GM12865 (cell line): ENCODE results near the gene SUCO.

Experiments
- DNase-seq: peaks from one replicate; pipeline ENCODE4 v3.0.0; 2010; ENCODE audit warnings: low read depth
- H3K4me3 ChIP-seq: 2 replicates; pipeline ENCODE4 v1.5.1; 2011; ENCODE audit warnings: mild to moderate bottlenecking, low read depth, low read length, control low read depth
- TF ChIP-seq, protein P1 (sequence below): IDR thresholded peaks from 2 replicates; pipeline ENCODE4 v1.5.1; 2011; ENCODE audit warnings: low read length, control low read depth, low read depth, inconsistent platforms; ENCODE audit not compliant: insufficient read depth; ENCODE audit errors: missing control alignments

The SUCO gene

DNA sequence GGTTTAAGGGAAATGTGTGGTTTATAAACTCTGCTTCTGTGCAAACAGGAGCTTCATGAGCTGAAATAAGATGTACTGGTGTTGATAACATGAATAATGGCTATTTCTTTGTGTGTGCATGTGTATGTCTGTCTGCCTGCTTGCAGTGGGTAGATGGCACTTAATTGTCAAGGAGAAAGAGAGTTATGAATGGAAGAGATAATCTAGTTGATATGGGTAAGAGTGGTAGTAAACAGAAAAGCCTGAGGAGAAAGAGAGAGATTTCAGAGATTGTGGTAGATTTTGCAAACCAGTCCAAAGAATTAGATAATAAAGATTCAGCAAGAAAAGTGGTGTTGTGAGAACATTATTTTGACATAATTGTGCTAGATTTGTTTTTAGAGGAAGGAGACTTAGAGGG lies 7.7 kb downstream of the SUCO start:
- no peak for DNase-seq
- no peak overlapping the region for H3K4me3 ChIP-seq
- TF ChIP-seq, protein P1, sequence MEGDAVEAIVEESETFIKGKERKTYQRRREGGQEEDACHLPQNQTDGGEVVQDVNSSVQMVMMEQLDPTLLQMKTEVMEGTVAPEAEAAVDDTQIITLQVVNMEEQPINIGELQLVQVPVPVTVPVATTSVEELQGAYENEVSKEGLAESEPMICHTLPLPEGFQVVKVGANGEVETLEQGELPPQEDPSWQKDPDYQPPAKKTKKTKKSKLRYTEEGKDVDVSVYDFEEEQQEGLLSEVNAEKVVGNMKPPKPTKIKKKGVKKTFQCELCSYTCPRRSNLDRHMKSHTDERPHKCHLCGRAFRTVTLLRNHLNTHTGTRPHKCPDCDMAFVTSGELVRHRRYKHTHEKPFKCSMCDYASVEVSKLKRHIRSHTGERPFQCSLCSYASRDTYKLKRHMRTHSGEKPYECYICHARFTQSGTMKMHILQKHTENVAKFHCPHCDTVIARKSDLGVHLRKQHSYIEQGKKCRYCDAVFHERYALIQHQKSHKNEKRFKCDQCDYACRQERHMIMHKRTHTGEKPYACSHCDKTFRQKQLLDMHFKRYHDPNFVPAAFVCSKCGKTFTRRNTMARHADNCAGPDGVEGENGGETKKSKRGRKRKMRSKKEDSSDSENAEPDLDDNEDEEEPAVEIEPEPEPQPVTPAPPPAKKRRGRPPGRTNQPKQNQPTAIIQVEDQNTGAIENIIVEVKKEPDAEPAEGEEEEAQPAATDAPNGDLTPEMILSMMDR, result no peak

DNA sequence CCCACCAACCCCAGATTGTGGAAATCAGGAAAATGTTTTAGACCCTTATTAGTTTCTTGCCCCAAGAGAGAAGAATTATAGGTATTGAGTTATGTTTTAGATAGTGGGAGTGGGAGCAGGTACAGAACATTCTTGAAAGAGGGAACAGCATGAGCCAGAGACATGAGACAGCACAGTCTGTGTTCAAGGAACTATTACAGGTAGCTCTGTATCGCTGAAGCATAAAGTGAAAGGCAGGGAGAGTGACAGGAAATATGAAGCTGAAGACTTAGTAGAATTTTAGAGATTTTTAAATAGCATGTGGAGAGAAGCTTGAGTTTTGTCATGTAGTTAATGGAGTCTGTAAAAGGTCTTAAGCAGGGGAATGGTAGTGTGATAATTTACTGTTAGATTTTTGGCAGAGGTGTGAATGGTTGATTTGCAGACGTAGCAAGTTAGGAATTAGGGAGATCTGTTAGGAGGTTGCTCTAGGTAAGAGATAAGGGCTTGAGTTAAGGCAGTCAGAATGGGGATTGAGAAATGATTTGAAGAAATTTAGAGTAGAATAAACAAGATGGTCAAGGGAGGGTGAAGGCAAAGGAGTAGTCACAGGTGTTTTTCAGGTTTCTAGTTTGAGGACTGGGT lies 11.6 kb downstream of the SUCO start:
- DNase-seq, result no peak
- TF ChIP-seq, protein P1, result no peak
- no peak overlapping the region for H3K4me3 ChIP-seq

DNA sequence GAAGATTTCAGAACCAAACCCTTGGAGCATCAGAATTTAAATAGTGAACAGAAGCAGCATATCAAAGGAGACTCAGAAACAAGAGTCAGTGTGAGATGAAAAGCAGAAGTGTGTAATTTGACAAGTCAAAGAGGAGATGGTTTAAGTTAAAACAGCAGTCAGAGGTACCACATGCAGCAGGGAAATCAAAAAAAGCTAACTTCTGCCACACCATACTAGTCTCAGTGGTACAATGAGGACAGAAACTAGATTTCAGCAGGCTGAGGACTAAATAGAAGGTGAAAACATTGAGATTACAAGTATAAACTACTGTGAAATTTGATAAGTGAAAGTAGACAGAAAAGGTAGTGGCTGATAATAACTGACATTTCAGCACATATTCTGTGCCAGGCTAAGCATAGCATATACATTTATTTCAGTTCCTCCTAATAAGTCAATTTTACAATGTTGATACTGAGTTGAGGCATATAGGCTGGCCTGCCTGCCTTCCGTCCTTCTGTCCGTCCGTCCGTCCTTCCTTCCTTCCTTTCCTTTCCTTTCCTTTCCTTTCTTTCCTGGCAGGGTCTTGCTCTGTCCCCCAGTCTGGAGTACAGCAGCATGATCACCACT lies 12.6 kb downstream of the SUCO start:
- no peak overlapping the region for H3K4me3 ChIP-seq
- DNase-seq, result peak; percentile 66
- TF ChIP-seq, protein P1, result no peak

DNA sequence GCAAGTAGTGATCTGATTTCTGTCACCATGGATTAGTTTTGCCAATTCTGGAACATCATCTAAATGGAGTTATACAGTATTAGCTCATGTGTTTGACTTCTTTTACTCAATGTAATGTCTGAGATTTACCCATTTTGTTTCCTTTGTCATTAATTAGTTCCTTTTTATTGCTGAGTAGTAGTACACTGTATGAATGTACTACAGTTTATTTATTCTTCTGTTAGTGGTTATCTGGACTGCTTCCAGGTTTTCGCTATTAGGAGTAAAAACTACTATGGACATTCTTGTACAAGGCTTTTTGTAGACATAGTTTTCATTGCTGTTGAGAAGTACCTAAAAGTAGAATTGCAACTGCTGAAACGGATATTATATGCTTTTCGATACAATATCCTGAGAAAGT lies 14.1 kb downstream of the SUCO start:
- no peak overlapping the region for H3K4me3 ChIP-seq
- no peak for DNase-seq
- TF ChIP-seq, protein P1, result no peak

DNA sequence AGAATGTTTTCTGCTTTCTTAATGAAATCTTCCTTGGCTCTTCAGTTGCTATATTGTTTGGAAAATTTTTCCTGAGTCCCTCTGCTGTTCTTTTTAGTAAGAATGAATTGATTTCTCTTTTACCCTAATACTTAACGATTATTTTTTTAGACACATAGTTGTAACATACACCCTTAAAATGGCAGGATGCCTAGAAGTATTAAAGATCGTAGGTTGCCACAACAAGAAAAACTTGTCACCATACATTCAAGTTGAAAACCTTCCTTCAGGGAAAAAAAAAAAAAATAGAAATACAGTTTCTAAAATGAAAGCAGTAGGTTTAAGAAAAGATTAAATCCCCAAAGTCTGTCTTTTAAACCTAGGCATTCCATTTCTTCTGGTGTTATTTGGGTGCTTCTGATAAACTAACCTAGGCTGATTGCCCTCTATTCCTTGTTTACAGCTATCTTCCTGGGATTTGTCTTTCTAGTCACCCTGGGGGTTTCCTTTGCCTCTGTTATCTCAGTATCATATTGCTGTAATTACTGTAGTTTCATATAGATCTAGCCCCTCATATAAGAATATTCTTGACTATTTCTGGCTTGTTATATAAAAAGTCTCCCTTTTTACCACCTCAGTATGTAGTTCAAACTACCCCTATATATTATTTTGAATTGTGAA lies 16.8 kb downstream of the SUCO start:
- no peak overlapping the region for H3K4me3 ChIP-seq
- TF ChIP-seq, protein P1, result no peak
- no peak for DNase-seq

DNA sequence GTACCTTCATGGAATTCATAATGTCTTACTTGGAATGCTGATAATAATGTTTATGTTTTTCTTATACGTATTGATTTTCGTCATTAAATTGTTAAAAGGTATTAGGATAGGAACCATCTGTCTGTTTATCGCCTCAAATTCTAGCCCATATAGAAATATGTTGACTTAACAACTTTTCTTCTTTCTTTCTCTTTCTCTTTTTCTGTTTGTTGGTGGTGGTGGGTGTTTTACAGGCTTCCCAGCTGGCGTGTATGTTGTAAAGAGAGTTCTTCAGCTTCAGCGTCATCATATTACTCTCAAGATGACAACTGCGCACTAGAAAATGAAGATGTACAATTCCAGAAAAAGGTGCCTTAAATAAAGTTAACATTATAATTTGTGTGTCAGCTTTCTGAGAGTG lies 18.3 kb downstream of the SUCO start:
- TF ChIP-seq, protein P1, result no peak
- no peak for DNase-seq
- no peak overlapping the region for H3K4me3 ChIP-seq
